NCI-H510A (cell line): ENCODE data around the gene FADS2.

ENCODE experiments used
- DNase-seq: peaks from one replicate; lab custom pipeline; 2025; lab: John Stamatoyannopoulos, UW

FADS2 gene

GRCh38 chr11:61827571-61828378 is at the start of gene FADS2:
Gene FADS2, plus strand, starts transcription at chr11:61828300. Its CDS starts 91 bp downstream, at chr11:61828391.
- peak; percentile 97 for DNase-seq

- no peak for DNase-seq
Measured at GRCh38 chr11:61778357-61778886, 49.7 kb upstream of the FADS2 start.

- DNase-seq = no peak
Measured at GRCh38 chr11:61778920-61779650, 49.0 kb upstream of the FADS2 start.

GRCh38 chr11:61779666-61780525 is 48.2 kb upstream of the FADS2 start:
- DNase-seq = no peak

- DNase-seq = no peak
Measured at GRCh38 chr11:61780581-61781162, 47.4 kb upstream of the FADS2 start.

GRCh38 chr11:61781585-61781984 is 46.5 kb upstream of the FADS2 start:
- no peak for DNase-seq

GRCh38 chr11:61782299-61782698 is 45.8 kb upstream of the FADS2 start:
- no peak for DNase-seq

- no peak for DNase-seq
Measured at GRCh38 chr11:61782841-61783240, 45.3 kb upstream of the FADS2 start.

GRCh38 chr11:61783717-61784505 is 44.2 kb upstream of the FADS2 start:
- no peak for DNase-seq

GRCh38 chr11:61784506-61784805 is 43.6 kb upstream of the FADS2 start:
- DNase-seq = no peak

- no peak for DNase-seq
Measured at GRCh38 chr11:61785837-61786402, 42.2 kb upstream of the FADS2 start.

GRCh38 chr11:61787928-61788491 is 40.1 kb upstream of the FADS2 start:
- peak; percentile 28 for DNase-seq

- DNase-seq = peak; percentile 69
Measured at GRCh38 chr11:61791737-61792309, 36.3 kb upstream of the FADS2 start.

GRCh38 chr11:61792310-61793082 is 35.6 kb upstream of the FADS2 start, which contains the start of the genes FEN1 and TMEM258:
Gene FEN1, plus strand, starts transcription at chr11:61792911. Its CDS starts 2,451 bp downstream, at chr11:61795362.
Gene TMEM258, minus strand, starts transcription at chr11:61792599. Its CDS starts 41 bp downstream, at chr11:61792558.
- DNase-seq = peak; percentile 84

GRCh38 chr11:61793083-61793828 is 34.8 kb upstream of the FADS2 start:
- DNase-seq = no peak

GRCh38 chr11:61793829-61794204 is 34.3 kb upstream of the FADS2 start:
- no peak for DNase-seq

- no peak for DNase-seq
Measured at GRCh38 chr11:61794579-61794978, 33.5 kb upstream of the FADS2 start.

- DNase-seq = no peak
Measured at GRCh38 chr11:61795459-61795858, 32.6 kb upstream of the FADS2 start.
